DLD1 (cell line): ENCODE data around the gene RPA3.

Source experiments
- in situ Hi-C: cut with HindIII; loops from 2 replicates; pipeline ENCODE4 v1.10.0; 2017; ENCODE audit warnings: low sequenced_read_pairs

RPA3 gene

DNA sequence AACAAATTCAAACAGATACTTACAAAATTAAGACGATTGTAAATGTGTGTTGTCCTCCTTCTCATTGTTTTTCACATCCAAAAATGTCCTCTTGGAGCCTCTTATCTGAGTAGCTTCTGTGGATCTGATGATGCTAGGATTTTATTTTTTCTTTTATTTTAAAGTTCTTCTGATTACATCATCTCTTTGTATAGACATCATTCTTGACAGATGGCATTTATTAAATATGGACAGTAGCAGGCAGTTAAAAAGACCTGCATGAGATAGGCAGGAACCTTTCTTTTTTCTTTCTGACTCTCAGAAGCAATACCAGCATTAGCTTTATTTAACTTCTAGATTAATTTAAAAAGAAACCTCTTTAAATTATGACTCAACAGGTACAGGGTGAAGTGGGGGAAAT, at the start of gene RPA3:
RPA3 (minus strand) TSS at position 116 of the 400 bp plus-strand sequence. CDS start 78,189 bp downstream, outside the sequence.
- in situ Hi-C loops = no loop called here

DNA sequence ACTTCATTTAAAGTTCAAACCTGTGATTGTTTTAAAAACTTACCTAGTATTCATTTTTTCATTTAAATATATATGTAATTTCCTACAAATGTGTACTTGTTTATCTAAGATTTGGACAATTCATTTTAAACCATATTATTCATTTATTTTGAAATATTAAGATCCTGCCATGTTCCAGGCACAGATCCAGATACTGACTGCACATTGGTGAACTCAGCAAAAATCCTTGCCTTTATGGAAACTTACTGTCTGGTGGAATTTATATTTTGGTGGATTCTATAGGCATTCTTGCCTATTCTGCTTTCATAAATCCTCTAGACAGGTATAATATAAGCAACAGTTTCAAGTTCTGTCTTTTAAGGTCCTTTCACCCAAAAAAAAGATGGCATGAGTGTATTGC, 48.3 kb upstream of the RPA3 start:
- in situ Hi-C loops = no loop called here

DNA sequence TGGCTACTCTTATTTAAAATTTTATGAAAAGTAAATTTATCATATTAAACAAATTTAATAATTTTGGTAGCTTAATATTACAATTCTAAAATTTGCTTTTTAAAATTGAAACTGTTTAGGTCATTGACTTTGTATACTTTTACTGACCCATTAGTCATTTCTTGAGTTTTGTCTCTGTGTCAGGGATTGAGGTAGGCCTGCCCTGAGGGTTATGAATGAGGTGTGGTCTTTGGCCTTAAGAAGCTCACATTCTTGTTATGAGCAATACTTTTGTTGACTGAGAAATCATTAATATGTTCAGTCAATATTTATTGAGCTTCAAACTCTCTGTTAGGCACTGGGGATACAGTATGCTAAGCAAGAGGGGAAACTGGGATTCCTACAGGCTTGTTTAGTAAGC, 47.0 kb upstream of the RPA3 start:
- in situ Hi-C loops = no loop called here

DNA sequence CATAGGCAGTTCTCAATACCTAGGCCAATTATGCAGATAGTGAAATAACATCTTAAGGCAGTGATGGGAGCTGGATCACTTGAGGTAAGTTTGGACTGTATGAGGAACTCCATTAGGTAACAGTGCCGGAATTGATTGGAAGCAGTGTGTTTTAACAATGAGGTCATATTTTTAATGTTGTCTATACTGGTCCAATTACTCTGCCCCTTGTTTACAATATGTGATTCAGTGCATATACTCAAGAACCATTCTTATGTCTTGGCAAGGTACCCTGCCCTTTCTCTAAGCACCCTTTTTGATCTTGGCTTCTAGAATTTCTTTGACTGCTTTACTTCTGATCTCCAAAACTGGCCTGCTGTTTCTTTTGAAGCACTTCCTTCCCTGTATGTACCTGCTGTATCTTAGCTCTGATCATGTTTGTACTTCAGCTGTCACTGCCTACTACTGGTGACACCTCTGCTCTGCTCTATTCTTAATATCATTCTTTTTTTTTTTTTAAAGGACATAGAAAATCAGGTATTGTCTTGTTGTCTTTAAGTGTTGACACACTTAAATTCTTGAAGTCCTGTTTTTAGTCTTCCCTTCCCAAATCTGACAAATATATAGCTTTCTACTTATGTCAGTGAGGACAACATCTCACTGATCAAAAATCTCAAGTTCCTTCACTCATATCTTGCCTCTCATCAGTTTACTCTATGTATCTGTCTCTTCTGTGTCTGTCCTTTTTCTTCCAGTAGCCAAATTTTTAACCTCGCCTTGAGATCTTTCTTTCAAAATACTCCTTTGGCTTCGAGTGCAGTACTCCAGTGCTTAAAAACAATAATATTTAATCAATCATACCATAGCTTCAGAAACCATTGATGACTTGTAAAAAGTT, 46.4 kb upstream of the RPA3 start:
- in situ Hi-C loops = no loop called here

DNA sequence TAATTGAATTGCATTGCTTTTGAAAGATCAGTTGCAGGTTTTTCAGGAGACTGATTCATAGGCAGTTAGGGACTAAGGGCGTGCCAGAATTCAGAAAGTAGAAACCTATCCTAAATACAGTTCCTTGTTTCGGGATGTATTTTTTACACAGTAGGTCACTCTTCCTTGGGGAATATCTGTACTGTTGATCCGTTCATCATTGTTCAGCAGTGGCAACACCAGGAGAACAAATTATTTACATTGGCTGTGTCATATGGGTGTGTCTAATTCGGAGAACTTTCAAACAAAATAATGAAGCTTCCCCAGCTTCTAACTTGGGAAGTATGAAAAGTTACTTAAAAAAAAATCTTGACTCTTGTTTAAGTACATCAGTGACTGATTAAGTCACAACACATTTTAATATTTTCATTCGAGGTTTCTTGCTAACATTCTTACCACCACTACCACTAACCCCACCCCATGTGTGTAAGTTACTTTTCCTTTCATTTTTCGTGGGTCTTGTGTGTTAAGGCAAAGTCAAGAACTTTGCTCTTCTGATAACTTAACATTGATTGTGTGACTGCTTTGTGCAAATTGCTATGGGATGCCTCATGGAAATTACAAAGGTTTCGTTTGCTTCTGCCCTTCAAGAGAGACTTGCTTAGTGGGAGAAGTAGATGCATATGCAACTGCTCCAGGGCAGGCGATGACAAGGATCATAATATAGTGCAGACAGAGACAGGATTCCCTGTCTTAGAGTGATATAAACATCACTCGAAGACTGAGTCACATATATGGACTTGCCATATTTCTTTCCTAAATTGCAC, 43.8 kb upstream of the RPA3 start:
- in situ Hi-C loops = no loop called here

DNA sequence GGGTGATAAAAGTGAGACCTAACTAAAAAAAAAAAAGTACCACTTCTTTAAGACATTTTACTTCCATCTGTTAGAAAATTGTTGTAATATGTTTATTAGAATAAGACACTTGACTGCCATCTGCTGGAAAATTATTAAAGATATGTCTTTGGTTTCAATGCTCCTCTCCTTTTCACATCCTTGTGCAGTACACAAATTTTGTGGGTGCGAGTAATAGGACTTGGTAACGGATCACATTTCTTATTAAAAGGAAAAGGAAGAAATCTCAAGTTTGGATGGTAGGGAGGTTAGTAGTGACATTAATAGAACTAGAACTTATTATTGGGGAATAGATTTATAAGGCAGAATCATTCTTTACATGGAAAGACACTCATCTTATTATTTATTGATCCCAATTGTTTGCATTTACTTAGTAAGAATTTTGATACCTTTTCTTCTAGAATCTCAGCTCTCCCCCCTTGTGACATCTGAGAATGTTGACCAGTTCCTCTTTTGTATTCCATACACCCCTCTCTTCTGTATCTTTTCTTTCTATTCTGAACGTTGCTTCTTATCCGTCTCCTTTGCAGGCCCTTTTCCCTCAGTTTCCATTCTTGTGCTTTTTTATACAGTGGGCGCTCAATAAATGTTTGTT, 43.0 kb upstream of the RPA3 start:
- in situ Hi-C loops = no loop called here

DNA sequence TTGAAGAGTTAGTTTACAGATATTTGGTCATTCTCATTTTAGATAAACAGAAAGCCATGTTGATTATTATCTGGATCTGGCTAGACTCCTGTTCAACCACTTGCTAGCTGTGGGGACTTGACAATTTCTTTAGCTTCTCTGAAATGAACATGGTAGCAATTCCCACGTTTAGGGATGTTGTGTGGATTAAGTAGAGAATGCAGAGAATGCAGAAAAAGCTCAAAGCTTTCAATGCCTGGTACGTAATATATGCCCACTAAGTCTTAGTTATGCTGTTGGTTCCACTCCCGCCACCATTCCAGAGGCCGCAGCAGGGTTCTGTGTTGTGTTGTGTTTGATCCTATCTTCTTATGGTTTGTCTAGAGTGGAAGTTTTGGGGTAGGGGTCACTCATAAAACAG, 39.2 kb upstream of the RPA3 start:
- in situ Hi-C loops = no loop called here

DNA sequence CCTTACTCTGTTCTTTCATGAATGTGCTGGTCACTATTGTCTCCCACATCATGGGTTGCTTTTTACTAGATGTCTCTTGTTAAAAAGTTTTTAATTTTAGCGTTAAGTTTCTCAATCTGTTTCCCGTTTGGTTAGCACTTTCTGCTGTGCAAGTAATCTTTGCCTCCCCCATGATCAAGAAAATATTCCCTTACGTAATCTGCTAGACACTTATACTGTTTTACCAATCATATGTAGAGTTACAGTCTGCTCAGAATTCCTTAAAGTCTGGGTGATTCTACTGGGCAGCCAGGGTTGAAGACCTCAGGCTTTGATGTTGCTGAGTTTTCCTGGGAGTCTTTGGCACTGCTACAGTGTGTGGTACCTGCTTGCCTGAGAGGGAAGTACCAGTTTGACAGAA, 38.2 kb upstream of the RPA3 start:
- in situ Hi-C loops = no loop called here

DNA sequence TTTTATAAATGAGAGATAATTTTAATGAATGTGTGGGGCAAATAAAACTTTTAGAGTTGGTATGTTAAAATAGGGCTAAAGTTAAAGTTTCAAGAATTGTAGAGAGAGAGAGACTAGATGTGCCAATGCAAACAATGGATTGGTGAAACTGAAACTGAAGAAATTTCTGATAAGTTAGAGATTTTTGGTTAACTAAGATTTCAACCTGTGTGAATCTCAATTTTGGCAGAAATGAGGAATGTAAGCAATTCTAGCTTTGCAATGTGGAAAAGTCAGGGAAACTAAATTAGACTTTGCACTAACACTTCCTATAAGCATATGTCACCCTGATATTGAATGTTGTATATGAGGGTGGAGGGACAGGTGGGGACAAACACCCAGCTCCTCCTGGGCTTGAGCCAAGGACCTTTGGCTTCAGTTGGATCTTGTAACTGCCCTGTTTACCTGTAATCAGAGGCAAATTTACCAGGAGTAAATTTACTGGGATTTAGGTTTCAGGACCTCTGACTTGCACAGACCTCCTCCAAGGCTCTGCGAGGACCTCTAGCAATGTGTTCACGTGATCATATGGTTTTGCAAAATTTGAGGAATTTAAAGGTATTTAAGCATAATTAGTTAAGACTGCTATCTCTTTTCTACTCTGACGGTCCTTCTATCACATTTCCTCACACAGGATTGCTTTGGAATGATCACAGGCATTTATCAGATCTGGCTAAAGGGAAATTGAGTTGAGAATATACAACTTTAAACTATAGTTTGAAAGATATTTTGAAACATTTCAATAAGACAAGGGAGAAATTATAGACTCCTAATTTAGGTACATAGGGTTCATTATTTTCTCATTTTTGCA, 33.1 kb upstream of the RPA3 start:
- in situ Hi-C loops = no loop called here

DNA sequence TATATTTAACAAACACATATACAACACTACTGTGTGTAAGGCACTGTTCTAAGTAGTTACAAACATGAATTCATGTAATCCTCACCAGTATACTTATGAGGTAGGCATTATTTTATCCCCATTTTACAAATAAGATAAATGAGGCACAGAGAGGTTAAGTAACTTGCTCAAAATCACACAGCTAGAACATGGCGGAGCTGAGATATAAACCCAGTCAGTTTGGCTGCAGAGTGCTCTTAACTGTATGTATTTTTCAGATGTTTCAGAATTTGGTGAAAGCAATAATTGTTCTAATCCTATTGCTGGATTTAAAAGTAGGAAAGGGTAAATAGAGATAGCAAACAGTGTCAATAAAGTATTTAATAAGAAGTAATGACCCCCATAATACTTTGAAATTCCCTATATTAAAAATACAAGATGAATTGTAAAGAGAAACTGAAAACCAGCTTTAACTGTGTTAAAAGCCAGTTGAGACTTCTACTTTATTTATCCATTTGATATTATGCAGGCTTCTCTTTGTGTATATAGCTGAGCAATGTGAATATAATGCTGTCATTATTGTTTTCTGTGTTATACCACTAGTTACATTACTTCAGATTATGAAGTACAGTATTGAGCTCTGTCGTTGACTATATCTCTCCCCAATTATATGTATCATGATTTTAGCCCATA, 32.3 kb upstream of the RPA3 start:
- in situ Hi-C loops = no loop called here

DNA sequence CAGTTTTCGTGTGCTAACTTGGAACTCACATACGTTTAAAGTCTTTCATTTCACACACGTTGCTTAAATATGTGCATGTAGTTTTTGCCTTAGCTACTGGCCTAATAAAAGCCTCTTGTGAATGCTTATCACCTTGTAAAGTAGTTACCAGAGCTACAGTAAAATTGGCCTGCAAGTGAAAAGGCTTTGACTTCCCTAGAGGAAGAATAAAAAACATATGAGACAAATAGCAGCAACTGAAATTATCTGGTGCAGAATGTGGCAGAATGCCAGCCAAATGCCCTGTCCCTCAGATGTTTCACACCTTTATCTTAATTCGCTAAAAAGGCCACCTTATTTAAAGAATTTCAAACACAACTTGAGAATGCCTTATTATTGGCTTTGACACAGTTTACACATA, 28.1 kb upstream of the RPA3 start:
- in situ Hi-C loops = no loop called here

DNA sequence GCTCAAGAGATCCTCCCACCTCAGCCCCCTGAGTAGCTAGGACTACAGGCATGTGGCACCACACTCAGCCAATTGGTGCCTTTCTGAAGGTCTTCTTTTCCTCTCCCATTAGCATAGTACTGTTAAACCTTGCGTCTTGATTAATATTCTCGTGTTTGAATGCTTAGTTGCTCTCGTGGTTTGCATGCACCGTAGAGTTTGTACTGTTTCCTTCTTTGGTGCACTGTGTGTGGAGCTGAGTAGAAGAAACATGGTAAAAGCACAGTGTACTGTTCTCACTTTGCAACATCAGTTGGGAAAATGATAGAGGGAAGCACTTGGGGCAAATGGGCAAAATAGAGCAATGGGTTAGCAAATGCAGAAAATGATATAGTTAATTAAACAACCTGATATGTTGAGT, 27.6 kb upstream of the RPA3 start:
- in situ Hi-C loops = no loop called here

DNA sequence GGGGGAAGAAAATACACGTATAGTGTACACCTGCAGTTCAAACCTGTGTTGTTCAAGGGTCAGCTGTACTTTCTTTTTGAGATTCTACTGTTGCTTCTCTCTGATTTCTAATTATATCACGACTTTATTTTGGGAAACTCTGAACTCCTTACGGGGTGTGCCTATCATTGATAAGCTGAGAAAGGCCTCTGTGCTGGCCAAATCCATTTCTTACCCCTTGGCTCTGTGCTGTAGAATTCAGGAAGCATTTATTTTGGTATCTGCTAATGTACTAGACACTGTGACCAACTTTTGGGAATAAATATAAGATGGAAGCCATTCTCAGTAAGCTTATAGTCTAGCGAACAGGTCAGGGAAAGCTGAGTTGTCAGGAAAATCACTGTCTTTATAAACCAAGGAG, 26.9 kb upstream of the RPA3 start:
- in situ Hi-C loops = no loop called here

DNA sequence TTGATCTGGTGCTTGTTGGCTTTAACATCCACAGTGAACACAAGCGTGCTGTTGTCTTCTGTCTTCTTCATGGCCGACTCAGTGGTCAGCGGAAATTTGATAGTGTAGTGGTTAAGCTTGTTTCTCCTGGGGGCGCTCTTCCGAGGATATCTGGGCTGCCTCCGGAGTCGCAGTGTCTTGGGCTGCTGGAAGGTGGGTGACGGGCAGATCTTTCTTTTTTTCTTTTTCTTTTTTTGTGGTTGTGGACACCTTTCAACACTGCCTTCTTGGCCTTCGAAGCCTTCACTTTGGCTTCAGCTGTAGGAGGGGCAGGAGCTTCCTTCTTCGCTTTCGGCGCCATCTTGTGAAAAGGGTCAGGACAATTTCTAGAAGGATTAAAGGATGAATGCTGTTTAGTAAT, 23.8 kb upstream of the RPA3 start:
- in situ Hi-C loops = no loop called here

DNA sequence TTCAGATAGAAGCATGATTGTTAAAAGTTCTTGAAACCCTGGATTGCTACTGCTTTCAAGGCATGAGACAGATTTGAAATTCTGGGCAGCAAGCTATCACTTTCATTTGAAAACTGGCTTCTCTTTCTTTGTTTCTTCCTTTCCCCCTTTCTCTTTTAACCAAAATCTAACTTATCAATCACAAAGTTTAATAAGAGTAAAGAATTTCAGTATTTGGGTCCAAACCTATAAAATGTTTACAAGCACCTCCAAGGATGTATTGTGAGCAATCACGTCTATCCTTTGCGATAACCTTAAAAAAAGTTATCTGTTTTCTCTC, 21.6 kb upstream of the RPA3 start:
- in situ Hi-C loops = no loop called here

DNA sequence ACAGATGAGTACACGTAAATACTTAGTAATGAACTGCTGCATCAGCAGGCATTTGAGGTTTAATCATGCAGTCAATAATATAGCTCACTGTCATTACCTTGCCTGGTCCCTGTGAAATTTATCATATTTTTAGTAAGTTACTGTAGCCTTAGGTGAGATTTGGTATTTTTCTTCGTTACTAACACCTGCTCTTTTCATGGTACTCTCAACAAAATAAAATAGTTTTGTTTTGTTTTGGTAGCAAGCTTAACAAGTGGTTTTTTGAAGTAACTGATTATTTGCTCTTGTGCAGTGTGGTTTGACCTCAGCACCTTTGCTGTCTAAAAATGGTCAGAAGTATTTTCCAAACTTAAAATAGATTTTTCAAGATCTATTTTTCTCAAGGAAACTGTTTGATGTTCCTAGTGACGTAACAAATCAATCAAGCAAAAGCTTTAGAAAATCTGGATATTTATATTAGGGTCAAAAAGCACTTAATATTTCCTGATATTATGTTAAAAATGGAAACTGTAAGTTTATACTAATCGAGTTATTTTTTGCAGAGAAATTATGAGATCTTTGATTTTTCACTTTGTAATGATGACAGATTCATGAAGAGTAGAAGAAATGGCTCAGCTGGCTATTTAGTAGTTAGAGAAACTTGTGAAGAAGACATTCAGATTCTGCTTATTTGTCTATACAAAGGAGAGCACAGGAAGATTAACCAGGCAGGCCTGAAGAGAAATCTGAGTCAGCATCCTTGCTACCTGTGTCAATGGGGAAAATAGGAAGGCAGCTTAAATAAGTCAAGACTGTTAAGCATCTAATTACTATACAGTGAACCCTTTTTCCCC, 21.0 kb upstream of the RPA3 start:
- in situ Hi-C loops = no loop called here

DNA sequence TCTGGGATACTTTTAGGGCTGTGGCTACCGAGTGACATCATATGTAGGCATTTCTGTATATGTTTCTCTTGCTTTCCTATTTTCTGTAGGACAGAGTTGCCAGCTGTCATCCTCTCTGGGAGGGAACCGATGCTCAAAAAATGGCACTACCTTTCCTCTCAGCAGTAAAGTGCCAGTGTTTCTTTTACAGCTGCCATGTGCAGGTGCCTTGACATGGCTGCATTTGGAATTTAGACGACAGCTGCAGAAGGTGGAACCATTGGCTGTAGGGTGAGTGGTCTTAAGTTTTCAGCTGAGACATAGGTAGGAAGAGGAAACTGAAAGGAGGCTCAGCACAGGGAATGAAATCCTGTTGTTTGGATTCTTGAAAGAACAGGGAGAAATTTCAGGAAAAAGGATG, 20.2 kb upstream of the RPA3 start:
- in situ Hi-C loops = no loop called here

DNA sequence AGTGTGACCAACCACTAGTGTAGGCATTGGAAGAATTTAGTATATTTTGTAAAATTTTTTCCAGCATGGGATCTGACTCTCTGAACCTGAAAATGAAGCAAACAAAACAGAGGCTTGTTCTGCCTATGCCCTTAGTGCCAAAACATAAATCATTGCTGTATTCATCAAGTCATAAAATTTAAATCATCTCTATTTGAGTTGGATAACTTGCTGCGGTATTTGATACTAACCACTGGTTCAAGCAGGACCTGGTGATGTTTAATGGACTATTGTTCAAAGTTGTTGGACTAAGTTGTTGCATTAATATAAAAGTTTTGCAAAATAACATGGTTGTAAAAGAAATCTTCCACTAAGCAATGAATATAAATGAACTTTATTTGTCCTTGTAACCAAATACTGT, 19.8 kb upstream of the RPA3 start:
- in situ Hi-C loops = no loop called here

DNA sequence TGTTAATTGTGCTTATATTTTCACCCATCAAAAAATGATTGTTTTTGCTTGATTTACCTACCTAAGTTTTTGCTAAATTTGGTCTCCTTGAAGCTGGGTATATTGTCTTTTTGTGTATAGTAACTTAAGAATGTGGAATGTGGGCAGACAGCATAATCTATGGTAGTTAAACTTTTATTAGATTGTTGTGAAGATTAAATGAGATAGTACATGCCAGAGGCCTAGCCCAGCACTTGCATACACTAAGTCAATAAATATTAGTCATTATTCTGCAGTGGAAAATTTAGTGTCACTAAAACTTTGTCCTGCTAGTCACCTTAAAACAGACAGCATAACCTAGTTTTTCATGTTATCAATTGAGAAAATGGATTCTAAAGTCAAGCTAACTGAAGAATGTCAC, 19.3 kb upstream of the RPA3 start:
- in situ Hi-C loops = no loop called here

DNA sequence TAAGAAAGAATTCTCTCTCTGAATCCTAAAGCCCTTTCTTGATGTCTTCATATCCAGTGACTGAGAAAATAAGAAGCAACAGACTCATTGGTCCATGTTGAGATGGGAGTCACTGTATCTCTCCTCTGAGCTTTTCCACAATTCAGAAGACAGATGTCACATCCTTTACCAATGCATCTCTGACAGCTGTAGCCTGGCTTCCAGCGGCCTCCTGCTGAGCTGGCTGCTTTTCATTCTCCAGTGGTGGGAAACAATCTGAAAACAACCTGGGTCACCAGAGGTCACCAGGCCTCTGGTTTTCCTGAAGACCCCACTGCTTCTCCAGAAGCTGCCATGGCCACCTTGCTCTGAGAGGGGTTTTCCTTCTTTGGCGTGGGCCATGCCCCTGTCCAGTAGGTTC, 18.3 kb upstream of the RPA3 start:
- in situ Hi-C loops = no loop called here
